Measurements from ENCODE around the gene ANKRD63. TPM values are rescaled to one million over a fixed set of nuclear protein-coding genes. Genes with fewer than 3 reads are reported as not detected.

The ANKRD63 gene
- polyA plus RNA-seq, 1 experiment = not detected

DNA sequence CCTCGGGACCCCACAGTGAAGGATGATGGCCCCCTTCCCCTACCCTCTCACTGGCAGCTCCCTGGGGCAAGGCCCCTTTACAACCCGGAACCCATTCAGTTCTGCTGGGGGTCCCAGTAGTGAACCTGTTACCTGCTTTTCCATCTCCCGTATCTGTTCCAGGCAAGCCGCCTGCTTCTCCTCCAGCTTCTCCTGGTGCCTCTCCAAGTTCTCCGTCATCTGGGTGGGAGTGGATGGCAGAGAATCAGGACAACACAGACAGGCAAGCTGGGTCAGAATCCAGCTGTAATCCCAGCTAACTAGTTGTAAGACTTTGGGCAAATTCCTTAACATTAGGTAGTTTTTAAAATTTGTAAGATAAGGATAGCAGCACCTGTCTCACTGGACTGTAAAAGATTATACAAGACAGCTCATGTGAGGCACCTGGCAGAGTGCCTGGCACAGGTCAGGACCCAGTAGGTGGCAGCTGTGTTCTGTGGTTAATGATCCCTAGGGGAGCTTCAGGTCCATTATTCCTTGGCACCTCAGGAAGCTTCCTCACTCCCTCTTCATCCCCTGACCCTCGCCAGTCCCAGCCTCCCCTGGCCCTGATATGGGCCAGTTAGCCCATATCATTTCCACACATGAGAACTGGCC lies 6.4 kb upstream of the ANKRD63 start:
- no peak for DNase-seq (ENCODE audit: low read depth, low spot score)

DNA sequence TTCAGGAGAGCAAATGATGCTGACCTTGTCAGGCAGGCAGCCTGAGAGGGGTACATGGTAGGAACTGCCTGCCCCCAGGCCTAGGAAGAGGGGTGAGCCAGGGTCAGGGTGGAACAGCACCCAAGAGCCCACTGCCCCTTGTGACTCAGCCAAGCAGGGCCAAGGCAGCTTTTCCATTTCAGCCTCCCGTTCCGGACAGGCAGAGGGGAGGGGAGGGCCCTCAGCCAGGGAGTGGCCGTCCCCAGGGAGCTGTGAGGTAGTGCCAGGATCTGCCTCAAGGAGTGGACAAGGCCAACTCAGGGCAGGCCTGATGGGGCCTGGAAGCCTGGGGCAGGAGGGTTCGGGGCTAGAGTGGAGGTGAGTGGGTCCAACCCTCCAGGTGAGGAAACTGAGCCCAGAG lies 5.1 kb upstream of the ANKRD63 start:
- Histone ChIP-seq H3K27ac (ENCODE audit: low read depth, low read length) (no peak overlapping the region), H3K4me3 (ENCODE audit: low read depth, low read length) (no peak overlapping the region), H3K9me3 (ENCODE audit: control insufficient read depth, insufficient read depth, low read length) (no peaks in the 10 kb centered on the region; the same call in 1 of the 2 replicates), H3K27me3 (ENCODE audit: control insufficient read depth, insufficient read depth, low read length) (peaks cover 51% of the 10 kb centered on the region)
- TF ChIP-seq CTCF (IDR thresholded peaks at IDR 0.05; ENCODE audit: low read depth, low read length) = no peak
- DNase-seq (ENCODE audit: low read depth, low spot score) = no peak
- ChIA-PET CTCF (interaction anchor here (0.6 to 6.9 kb wide), 2 partner anchors 14 to 70 kb away, joined by 3 to 56 read pairs; no protein-coding TSS in a partner anchor), POLR2A (no interaction called here)

More for the DNA sequence above, 6.4 kb upstream of the ANKRD63 start:
- no peak for TF ChIP-seq CTCF (IDR thresholded peaks at IDR 0.05; ENCODE audit: low read depth, low read length)
- Histone ChIP-seq H3K27me3 (ENCODE audit: control insufficient read depth, insufficient read depth, low read length) (peaks cover 50% of the 10 kb centered on the region), H3K4me3 (ENCODE audit: low read depth, low read length) (no peak overlapping the region), H3K27ac (ENCODE audit: low read depth, low read length) (no peak overlapping the region), H3K9me3 (ENCODE audit: control insufficient read depth, insufficient read depth, low read length) (no peaks in the 10 kb centered on the region)
- POLR2A ChIA-PET = no interaction called here
- CTCF ChIA-PET = interaction anchor here (1.4 to 6.9 kb wide), 3 partner anchors 9 to 15 kb away, joined by 5 to 56 read pairs (median 6); no protein-coding TSS in a partner anchor

DNA sequence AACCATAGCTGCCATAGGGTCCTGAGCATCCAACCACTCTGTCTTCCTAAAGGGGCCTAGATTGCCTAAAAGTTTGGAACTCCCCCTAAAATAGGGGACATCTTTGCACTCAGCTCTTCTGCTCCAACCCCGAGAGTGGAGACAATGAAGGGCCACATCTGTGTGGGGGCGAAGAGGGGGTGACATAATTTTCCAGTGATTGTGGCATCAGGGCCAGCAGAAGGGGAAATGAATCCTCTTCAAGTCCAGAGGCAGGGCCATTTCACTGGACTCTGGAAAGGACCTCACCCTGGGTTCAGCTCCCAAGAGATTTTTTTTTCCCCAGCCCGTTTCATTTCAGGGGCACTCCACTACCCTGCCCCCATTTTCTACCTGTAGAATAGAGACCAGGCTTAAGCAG lies 4.6 kb upstream of the ANKRD63 start:
- Histone ChIP-seq H3K27ac (ENCODE audit: low read depth, low read length) (no peak overlapping the region), H3K27me3 (ENCODE audit: control insufficient read depth, insufficient read depth, low read length) (peaks cover 55% of the 10 kb centered on the region), H3K9me3 (ENCODE audit: control insufficient read depth, insufficient read depth, low read length) (no peaks in the 10 kb centered on the region; the same call in 1 of the 2 replicates), H3K4me3 (ENCODE audit: low read depth, low read length) (no peak overlapping the region)
- ChIA-PET POLR2A (no interaction called here), CTCF (interaction anchor here (0.6 to 6.9 kb wide), 3 partner anchors 10 to 69 kb away, joined by 3 to 56 read pairs (median 3); no protein-coding TSS in a partner anchor)
- no peak for TF ChIP-seq CTCF (IDR thresholded peaks at IDR 0.05; ENCODE audit: low read depth, low read length)
- DNase-seq (ENCODE audit: low read depth, low spot score) = no peak

DNA sequence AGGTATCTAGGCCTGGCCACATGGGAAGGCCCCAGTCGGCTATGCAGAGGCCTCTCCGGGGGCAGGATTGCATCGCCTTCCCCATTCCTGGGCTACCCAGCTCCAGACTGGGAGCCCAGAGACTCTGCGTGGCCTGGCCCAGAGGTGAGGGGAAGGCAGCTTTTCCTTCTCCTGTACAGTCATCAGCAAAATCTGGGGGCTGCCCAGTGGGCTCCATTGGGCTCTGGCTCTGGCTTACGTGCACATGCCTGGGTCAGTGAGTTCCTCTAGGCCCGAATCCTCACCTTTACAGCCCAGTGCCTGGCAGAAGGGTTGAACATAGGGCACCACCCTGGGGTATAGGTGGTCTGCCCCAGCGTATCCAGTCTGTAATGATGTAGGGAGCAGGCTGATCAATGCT lies 3.9 kb upstream of the ANKRD63 start:
- H3K4me3 ChIP-seq (ENCODE audit: low read depth, low read length) = no peak overlapping the region
- ChIA-PET POLR2A (no interaction called here), CTCF (interaction anchor here (1.5 to 6.9 kb wide), 2 partner anchors 9 to 13 kb away, joined by 3 to 56 read pairs; no protein-coding TSS in a partner anchor)
- H3K27me3 ChIP-seq (ENCODE audit: control insufficient read depth, insufficient read depth, low read length) = peaks cover 53% of the 10 kb centered on the region
- no peaks in the 10 kb centered on the region; the same call in 1 of the 2 replicates for H3K9me3 ChIP-seq (ENCODE audit: control insufficient read depth, insufficient read depth, low read length)
- no peak for TF ChIP-seq CTCF (IDR thresholded peaks at IDR 0.05; ENCODE audit: low read depth, low read length)
- no peak for DNase-seq (ENCODE audit: low read depth, low spot score)
- H3K27ac ChIP-seq (ENCODE audit: low read depth, low read length) = no peak overlapping the region

- no peak for TF ChIP-seq CTCF (IDR thresholded peaks at IDR 0.05; ENCODE audit: low read depth, low read length)
- Histone ChIP-seq H3K27ac (ENCODE audit: low read depth, low read length) (no peak overlapping the region), H3K9me3 (ENCODE audit: control insufficient read depth, insufficient read depth, low read length) (peaks cover 5% of the 10 kb centered on the region; the same call in 1 of the 2 replicates), H3K4me3 (ENCODE audit: low read depth, low read length) (no peak overlapping the region), H3K27me3 (ENCODE audit: control insufficient read depth, insufficient read depth, low read length) (peaks cover 54% of the 10 kb centered on the region)
- no peak for DNase-seq (ENCODE audit: low read depth, low spot score)
- ChIA-PET CTCF (interaction anchor here (0.7 to 6.9 kb wide), 3 partner anchors 9 to 21 kb away, joined by 3 to 56 read pairs (median 3); no protein-coding TSS in a partner anchor), POLR2A (no interaction called here)
These were observed 3.2 kb upstream of the ANKRD63 start for GRCh38 chr15:40286061-40286532.

All from AG04450 (cell line).